HG03457 (cell line): ENCODE measurements around the gene TRPM1.
"Not testable (repeated sequence)": the region's sequence is repeated elsewhere in the genome, so short reads cannot be mapped to it uniquely, and the experiment has no call there.

Source experiments
- ATAC-seq: cut with Tn5 transposase; IDR thresholded peaks from one replicate; pipeline ENCODE4 v1.9.1; 2021; ENCODE audit warnings: moderate number of reproducible peaks; ENCODE audit not compliant: unreplicated experiment

The TRPM1 gene

DNA sequence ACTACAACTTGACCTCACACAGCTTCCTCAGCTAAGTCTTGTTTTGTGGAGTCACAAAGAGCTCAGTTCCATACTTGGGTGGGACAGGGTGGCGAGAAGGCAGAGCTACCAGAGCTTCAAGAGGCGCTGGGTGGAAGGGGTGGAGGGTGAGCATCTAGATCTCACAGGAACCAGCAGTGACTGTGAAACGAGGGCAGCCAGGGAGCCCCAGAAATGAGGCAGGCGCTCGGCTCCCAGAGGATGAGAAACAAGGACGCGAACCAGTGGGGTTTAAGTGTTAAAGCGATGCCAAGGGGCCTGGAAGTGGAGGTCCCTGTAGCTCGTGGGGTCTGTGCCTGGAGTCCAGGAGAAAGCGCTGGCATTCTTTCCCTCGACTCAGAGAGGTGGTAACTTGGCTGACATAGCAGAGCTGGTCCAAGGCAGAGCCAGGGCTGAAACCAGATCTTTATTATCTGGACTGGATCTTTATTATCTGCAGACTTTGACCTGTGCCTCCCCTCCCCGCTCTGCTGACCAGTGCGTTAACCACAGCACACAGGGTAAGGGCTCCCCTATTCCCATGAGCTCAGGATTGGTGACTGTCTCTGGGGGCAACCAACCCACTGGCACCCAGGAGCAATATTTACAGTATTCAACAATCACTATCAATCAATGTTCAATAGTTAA, 26.2 kb upstream of the TRPM1 start:
- no peak for ATAC-seq

DNA sequence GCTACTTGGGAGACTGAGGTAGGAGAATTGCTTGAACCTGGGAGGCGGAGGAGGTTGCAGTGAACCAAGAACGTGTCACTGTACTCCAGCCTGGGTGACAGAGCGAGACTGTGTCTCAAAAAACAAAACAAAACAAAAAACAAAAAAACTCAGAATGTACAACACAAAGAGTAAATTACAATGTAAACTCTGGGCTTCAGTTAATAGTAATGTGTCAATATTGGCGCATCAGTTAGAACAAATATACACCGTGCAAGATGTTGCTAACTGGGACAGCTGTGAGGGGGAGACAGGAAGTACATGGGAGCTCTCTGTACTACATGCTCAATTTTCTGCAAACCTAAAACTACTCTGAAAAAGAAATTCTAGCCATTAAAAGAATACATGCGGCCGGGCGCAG, 23.5 kb upstream of the TRPM1 start:
- ATAC-seq = no peak

DNA sequence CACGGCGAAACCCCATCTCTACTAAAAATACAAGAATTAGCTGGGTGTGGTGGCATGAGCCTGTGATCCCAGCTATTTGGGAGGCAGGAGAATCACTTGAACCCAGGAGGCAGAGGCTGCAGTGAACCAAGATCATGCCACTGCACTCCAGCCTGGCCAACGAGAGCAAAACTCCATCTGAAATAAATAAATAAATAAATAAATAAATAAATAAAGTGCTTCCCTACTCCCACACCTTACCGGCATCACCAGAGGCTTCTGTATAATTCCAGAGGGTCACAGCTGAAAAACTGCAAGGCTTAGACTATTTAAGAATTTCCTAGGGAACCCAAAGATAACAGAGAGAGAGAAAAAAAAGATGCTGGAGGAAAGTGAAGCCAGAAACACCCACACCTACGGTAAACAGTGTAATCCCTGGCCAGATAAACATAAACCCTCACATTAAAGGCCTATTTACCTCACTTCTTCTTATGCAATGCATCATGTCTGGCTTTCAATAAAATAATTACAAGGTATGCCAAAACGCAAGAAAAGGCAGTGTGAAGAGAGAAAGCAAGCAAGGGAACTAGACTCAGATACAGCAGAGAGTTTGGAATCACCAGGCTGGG, 15.0 kb upstream of the TRPM1 start:
- no peak for ATAC-seq

DNA sequence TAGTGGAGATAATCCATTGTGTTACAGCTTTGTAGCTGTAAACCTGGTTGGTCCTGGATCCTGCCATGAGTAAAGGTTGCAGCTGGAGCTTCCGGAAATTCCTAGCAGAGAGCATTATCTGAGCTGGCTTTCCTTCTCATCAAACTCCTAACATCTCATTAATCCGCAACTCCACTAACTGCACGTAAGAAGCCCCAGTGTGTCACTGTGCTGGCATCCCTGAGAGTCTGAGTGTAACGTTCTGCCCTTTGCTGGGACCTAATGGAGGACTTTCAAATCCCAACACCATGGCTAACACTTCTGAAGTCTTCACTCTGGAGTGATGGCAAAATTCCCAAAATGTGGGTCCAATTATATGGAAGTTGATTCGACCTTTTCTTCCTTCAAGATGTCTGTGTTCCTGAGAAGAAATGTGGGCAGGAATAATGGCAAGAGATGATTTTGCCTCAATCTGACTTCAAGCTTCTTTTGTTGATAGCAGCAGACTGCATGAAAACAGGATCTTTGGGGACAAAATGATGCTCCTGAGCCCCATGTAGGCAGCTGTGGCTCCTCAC, 9.6 kb upstream of the TRPM1 start:
- no peak for ATAC-seq

DNA sequence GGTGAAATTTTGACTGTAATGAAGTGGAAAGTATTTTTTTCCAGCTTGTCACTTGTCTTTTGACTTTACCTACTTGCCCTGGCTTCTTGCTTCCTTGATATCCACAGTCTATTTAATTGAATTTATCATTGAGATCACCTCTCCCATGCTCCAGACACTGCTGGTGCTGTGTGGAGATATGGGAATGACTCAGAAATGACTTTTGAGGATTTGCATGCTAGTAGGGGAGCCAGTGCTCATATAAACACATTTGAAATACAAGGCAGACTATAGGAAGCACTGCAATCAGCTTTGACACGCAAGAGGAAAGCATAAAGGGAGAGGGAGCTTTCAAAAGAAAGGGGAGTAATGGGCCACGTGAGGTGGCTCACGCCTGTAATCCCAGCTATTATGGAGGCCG, 7.3 kb upstream of the TRPM1 start:
- no peak for ATAC-seq

DNA sequence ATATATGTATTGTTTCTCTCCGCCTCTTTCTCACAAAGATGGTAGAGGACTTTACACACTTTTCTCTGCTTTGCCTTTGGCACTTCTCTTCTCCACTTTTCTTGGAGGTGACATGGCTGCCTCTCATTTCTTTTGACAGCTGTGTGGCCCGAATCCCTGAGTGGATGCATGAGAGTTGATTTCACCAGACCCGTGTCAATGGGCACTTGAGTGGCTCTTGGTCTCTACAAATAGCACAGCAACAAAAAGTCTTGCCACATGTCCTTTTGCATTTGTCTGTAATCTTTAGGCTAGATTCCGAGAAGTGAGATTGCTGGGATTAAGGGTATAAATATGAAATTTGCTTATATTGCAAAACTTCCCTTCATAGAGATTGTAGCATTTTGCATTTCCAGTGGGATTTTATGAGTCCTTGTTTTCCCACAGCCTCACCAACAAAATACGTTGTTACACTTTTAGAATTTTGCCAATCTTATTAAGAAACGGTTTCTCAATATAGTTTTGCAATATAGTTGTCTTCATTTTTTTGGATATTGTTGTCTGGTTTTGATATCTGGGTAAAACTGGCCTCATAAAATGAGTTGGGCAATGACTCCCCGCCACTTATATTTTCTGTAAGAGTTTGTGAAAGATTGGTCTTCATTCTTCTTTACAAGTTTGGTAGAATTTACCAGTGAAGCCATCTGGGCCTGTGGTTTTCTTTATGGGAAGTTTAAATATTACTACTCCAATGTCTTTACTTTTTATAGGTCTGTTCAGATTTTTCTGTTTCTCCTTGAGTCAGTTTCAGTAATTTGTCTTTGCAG, 5.2 kb upstream of the TRPM1 start:
- ATAC-seq = no peak

DNA sequence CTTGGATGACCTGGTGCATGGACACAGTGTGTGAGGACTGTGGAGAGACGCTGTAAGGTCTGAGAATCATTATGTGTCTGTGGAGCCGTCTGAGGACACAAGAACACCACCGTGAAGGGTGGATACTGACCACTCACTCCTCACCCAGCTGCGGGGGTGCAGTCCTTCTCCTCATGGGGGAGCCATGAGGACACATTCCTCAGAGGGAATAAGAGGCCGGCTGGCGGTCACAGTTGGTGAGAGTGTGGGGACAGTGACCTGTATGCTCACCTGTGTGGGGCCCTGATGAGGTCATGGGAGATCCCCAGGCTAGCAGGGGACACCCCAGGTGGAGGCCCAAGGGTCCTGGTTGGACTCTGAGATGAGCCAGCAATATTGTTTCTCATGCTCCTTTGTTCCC, 2.5 kb upstream of the TRPM1 start:
- ATAC-seq = no peak

DNA sequence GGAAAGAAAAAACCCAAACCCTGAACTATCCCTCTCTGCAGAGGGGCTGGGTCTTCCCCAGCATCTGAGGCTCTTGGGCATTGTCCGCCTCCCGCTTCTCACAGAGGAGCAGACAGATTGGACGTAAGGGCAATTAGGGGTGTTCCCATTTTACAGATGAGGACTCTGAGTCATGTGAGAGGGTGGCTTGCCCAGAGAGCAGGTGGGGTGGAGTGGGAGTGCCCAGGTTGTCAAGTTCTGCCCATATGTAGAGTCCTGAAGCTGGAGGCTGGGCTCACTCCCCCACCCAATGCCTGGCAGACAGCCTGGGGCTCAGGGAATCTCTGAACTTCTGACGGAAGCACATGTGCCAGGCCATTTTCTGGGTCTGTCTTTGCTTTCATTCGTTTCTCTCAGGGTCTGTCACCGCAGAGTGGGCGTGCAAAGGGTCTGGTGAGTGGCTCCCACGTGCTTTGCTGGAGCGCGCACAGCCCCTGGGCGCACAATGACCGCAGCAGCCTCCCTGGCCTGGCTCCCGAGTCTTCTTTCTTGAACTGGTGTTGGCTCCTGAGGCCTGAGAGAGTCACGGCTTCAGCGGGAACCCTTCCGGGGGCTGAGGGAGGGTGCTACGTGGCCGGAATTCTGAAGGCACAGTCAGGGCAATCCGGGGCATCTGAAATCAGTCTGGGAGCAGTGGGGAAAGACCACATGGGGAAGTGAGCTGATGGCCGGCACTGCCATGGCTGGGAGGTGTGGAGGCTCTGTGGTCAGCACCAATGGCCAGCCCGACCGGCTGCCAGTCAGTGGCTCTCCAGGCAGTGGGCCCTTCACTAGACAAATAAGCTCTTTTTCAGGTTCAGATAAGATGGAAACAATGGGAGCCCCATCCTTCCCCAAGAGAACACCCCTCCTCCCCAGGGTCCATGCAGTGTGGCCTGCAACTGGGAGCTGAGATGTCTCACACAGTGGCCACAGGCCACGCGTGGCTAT, 1.1 kb upstream of the TRPM1 start:
- ATAC-seq = no peak

DNA sequence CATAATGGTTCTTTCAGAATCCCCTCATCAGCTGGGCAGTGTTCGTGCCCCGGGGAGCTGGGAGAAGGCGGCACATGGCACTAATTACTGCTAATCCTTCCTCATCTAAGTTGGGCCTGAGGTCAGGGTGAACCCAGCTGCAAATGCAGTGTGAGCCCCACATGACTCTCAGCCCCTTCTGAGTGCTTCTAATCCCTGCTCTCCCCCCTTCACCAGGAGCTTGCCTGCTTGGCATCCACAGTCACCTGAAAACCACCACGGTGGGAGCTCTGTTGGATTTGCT, 455 bp upstream of the TRPM1 start:
- no peak for ATAC-seq

DNA sequence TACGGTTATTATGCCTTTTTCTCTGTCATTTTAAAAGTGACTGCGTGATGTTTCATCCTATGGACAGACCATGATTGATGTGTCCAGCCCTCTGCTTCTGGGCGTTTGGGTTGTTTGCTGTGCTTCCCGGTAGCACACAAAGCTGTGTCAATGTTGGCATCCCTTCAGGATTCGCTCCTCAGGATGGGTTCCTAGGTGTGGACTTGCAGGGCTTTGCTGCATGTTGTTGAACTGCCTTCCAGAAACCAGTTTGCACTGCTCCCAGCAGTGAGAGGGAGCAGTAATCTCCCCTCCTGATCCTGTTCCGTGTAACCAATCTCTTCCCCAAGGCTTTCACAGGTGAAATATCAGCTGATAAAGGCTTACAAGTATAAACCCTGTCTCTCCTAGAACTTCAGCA, 787 bp downstream of the TRPM1 start:
- ATAC-seq = no peak

DNA sequence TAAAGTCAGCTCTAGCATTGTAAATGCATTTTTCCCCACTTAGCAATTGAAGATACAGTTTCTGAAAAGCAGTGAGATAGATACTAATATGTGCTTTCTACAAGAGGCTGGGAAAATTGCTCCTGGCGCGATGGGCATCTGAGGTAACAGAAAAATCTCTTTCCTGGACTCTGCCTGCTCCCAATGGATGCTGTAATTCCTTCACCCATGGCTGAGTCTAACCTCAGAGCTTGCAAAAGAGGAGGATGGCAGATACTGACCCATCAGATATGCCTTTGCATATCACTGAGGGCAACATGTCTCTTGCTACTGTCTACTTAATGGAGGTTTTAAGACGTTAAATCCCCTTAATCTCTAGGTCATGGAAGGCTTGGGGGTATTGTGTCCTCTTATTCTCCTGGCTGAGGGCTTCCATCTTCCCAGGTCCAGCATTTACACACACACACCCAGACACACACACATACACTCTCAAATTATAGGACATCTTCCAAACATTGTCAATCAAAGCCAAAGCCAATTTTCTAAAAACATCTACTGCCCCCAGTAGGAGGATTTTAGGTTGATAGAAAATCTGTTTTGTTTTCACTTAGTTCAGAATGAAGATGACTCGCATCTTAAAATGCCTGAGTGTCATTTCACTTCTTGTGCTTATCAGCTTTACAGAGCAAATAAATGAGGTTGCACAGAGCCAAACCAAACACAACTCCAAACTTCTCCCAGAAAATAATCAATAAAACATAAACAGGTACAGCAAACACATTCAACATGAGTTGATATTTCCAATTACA, 2.4 kb downstream of the TRPM1 start:
- no peak for ATAC-seq

DNA sequence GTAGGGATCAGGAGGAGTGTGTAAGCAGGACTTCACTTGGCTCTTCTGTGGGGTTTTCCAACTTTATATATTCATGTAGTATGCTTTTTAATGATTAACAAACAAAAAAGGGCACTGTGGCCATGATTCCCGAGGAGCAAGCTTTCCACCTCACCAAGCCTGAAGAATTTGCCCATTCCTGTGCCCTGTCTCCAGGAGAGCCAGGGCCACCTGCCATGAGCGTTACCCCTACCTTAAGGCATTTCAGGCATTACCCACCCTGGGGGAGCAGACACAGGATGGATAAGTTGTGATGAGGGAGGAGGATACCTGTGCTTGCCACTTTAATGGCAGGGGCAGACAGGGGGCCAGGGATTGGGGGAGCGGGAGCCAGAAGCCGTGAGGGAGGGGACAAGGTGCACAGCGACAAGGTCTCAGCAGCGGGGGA, 3.0 kb downstream of the TRPM1 start:
- no peak for ATAC-seq

DNA sequence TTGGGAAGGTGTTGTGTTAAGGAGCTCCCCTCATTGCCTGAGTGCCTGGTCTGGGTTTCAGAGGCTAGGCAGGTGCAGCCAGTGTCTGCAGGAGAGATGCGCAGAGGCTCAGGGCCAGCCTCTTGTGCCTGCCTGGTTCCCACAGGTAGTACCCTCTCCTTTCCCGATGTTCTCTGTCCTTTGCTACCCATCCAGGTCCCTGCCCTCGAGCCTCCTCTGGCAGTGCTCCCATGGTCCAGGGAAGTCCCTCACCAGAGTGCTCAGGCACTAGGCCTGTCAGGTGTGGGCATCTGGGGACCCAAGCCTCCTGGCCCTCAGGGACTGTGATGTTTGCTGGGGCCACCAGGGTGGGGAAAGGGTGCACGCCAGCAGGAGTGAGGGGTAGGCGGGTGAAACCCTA, 5.0 kb downstream of the TRPM1 start:
- ATAC-seq = no peak

DNA sequence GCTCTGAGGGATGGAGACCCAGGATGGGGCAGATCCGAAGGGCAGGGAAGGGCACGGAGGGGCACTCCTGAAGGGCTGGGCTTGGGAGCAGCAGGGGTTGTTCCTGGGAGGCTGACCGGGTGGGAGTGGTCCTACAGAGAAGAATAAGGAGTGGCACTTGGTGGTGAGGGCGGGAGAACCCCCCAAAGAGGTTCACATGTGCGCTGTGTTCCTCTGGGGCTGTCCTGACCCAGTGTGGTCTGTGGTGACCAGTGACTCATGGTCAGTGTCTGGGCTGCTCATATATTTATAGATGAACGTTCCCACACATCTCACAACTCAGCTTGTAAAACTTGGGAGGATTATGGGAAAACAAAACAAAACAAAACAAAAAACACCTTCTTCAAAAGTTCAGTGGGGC, 10.0 kb downstream of the TRPM1 start:
- ATAC-seq = no peak

DNA sequence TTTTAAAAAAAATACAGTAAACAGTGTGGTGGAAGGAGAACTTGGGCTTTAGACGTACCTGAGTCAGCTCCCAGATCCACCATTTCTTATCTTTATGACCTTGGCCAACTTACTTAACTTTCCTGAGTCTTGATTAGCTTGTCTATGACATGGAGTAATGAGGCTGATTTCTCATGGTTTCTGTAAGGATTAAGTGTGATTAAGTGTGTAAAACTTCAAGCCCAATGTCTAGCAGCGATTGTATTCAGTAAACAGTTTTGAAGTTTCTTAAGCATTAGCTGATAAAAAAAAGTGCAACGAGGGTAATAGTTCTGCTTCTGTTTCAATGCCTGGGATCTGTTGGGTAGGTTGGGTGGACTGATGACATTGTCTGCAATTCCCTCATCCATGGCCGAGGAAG, 10.8 kb downstream of the TRPM1 start:
- ATAC-seq = no peak

DNA sequence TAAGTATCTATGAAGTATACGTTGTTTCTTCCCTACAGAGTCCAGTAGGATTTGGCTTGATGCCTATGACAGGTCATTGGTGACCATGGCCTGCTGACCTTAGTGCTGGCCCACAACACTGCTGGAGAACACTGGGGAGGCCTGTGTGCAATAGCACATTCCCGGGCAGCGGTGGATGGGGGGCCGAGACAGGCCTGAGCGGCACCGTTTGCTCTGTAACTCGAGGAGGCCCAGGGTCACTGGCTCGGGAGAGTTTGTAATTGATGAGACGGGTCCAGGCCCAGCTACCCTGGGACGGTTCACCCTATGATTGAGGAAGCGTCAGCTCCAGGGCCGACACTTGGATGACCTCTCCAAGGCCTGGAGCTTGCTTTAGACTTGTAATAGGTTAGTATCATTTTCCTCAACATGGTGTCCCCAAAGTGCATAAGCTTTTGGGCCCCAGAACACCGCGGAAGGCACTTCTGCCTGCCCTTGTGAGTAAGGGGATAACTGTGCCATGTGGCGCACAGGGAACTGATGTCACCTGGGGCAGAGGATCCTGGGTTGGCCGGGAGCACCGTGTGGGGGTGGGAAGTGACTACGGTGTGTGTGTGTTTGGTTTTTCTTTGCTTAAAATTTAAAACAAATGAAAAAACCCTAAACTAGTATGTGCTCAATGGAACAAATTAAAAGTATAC, 12.0 kb downstream of the TRPM1 start:
- no peak for ATAC-seq

DNA sequence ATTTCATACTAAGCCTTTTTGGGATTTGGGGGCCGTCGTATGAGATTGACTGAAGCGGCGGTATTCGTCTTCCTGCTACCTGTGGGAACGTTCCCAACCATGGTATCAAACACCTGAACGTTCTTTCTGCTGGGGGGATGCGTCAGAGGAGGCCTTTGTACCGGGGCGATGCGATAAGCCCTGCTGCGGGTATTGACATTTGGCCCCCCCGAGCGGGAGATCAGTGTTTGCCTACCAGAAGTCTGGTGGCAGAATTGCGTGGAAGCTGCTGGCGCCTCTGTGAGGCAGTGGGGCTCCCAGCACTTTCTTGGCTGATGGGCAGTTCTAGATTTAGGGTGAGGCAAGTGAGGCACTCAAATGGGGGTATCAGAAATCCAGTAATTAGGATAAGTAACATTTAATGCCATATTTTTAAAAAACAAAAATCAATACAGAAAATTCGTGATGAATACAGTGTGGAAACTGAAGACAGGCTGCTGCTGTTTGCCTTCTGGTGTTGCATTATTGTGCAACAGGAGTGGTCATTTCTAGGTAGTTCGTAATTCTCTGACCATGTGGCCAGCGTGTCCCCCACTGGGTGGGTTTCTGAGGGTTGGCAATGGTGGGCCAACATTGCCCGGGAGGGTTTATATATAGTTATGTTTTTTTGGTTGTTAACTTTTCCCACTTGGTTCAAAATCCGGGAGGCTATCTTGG, 12.7 kb downstream of the TRPM1 start:
- ATAC-seq = no peak

DNA sequence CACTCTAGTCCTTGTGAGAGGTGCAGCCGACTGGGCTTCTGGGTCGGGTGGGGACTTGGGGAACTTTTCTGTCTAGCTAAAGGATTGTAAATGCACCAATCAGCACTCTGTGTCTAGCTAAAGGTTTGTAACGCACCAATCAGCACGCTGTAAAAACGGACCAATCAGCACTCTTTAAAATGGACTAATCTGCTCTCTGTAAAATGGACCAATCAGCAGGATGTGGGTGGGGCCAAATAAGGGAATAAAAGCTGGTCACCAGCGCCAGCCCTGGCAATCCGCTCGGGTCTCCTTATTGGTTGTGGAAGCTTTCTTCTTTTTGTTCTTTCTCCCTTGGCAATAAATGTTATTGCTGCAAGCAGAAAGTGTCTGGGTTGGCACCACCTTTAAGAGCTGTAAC, 13.5 kb downstream of the TRPM1 start:
- not testable (repeated sequence) for ATAC-seq

DNA sequence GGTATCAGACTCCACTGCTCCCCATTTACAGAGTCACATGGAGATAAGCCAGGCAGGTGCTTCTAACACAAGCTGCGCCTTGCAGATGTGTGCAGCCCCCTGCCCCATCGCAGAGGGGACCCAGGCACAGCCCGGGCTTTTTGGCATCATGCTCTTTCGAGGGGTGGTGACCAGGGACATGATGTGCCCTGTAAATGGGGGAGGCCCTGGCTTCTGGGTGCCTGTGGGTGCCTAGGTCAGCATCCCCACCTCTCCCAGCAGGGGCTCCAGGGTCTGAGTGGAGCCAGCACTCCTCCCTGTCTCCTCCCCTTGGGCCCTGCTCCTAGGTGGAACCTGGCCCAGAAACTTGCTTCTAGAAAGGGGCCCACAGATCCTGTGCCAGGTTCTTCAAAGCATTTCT, 15.2 kb downstream of the TRPM1 start:
- ATAC-seq = no peak
